Stimulated activated CD8-positive, alpha-beta memory T cell treated with anti-CD3 and anti-CD28 coated beads, Interleukin-12 subunit alpha, Interleukin-12 subunit beta, amount 100 ng/mL, for 24 hours (primary cell): ENCODE results near the gene DLGAP5.

Experiments used
- DNase-seq: peaks from one replicate; pipeline ENCODE4 v3.0.0-alpha.2; 2020; ENCODE audit errors: extremely low read depth

DLGAP5 gene

GRCh38 chr14:55188686-55189295 lies 2.6 kb downstream of the DLGAP5 start:
- DNase-seq, result no peak

DNA sequence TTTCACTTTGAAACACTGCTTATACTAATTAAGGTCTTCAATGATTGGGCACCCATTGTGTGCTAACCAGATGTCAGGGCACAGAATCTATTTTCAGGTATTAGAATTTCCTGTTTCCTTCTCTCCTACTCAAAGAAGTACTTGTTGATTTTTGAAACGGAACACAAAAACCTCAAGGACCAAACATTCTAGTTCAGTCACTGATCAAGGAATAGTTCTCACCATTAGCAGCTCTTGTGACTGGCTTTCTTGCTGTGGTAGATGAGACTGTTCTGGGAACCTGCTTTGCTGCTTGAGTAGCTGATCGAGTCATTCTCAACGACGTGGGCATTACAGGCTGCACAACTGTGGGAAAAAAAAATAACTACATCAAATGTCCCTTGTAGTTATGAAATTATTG lies 11.0 kb downstream of the DLGAP5 start:
- no peak for DNase-seq

GRCh38 chr14:55180006-55180405 lies 11.4 kb downstream of the DLGAP5 start:
- no peak for DNase-seq

GRCh38 chr14:55170526-55170925 lies 20.9 kb downstream of the DLGAP5 start:
- no peak for DNase-seq

GRCh38 chr14:55160989-55161388 lies 30.4 kb downstream of the DLGAP5 start:
- DNase-seq, result no peak

- no peak for DNase-seq
Measured at GRCh38 chr14:55158412-55158811, 33.0 kb downstream of the DLGAP5 start.

DNA sequence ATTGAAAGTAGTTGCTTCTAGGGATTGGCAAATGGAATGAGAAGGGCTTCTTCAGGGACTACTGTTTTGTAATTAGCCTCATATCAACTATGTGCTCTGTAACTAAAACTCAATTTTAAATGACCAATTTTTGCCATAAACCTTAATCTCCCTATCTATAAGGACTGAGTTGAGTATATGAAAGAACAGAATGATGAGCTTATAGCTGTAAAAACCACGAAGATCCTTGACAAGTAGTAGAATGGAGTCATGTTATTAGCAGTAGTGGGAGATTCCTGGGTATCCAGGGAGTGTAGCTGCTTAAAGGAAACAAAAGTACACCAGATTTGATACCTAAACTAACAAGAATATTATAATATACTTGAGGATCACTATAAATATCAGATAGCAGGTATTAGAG lies 34.3 kb downstream of the DLGAP5 start:
- no peak for DNase-seq

DNA sequence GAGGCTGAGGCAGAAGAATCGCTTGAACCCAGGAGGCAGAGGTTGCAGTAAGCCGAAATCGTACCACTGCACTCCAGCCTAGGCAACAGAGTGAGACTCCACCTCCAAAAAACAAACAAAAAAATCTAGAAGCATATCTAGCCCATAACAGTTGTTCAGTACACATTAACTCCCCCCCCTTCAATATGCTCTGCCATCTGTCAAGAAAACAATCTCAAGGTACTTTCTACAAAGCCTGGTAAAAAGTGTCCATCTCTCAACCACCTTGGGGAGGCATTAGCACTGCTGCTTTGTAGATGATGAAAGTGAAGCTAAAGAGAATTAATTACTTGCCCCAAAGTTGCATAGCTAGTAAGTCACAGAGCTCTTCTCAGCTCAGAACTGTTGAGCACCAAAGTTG lies 37.4 kb downstream of the DLGAP5 start:
- DNase-seq, result no peak

GRCh38 chr14:55152052-55152753 lies 39.2 kb downstream of the DLGAP5 start:
- DNase-seq, result no peak

- no peak for DNase-seq
Measured at GRCh38 chr14:55151601-55152000, 39.8 kb downstream of the DLGAP5 start.

DNA sequence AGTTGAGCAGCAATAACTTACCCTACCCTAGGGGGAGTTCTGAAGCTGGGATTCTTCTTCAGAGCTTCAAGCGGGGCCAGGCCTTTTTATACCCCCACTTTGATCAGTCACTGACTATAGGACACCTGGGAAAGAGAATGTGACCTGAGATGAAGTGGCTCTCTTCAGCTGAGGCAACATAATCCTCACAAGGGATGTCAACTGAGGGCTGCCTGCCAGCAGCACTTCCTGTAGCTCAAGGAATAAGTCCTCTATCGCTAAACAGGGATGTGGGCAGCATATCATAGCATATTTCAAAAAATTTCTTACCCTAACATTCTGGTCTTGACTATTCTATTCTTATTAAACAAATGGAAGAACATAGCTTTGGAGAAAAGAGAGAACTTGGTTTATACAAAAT lies 45.0 kb downstream of the DLGAP5 start:
- no peak for DNase-seq

- DNase-seq, result no peak
Measured at GRCh38 chr14:55142466-55142865, 48.9 kb downstream of the DLGAP5 start.

GRCh38 chr14:55141825-55142224 lies 49.6 kb downstream of the DLGAP5 start:
- no peak for DNase-seq

GRCh38 chr14:55139696-55140509 lies 51.5 kb downstream of the DLGAP5 start:
- DNase-seq, result no peak

DNA sequence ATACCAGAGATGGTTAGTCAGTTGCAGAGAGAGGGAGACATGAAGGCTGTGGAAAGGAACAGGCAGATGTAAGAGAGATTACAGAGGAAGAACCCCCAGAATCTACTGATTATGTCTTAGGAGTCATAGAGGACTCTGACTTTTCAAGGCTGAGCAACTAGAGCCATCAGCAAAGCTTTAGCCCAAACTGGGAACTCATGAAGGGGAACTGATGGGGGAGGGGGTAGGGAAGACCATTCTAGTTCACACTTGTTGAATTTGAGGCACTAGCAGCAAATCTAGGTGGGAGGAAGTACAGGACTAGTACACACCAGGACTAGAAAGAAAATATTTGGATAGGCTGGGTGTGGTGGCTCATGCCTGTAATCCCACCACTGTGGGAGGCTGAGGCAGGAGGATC lies 52.2 kb downstream of the DLGAP5 start:
- DNase-seq, result no peak

DNA sequence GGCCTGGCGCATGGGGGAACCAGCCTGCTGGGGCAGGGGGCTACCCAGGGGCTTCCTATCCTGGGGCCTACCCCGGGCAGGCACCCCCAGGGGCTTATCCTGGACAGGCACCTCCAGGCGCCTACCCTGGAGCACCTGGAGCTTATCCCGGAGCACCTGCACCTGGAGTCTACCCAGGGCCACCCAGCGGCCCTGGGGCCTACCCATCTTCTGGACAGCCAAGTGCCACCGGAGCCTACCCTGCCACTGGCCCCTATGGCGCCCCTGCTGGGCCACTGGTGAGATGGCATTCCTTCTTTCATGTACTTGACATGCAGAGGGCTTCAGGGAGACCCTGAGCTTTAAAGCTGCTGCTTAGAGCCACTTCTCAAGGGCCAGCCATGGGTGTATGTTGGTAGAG lies 53.3 kb downstream of the DLGAP5 start:
- DNase-seq, result no peak

DNA sequence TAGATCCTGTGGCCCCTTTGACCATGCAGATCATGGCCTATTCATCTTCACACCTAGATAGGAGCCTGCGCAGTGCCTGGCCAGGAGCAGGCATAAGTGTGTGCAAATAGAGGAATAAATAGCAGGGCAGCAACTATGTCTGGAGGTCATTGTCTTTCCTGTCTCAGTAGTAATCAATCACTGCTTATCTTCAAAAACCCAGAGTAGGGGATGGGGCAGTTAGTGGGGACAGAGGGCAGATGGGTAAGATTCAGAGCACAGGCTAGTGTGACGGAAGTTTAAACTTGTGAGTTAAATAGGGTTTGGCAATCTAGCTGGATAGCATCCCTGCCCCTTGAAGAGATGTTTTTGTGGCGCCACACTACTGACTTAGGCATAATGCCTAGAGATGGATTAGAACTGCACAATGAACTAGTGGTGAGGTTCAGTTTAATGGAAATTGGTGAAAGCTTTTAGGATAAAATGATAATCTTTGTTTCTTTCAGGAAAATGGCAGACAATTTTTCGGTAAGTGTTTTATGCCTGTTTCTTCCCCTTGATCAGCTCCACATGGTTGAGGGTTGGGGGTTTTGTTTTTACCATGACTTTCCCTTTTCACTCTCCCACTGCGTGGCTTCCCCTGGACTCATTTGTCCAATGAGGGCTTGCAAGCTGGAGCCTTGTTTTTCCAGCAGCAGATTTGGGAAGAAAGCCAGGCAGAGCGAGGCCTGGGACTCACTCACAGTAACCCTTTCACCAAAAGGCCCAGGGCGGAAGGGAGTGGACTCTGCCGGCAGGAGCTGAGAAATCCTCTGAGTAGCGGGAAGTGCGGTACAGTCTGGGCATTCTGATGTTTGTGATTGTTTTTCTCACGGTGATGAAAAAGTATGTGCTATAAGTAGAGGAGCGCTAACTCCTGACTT lies 54.2 kb downstream of the DLGAP5 start:
- DNase-seq, result no peak

DNA sequence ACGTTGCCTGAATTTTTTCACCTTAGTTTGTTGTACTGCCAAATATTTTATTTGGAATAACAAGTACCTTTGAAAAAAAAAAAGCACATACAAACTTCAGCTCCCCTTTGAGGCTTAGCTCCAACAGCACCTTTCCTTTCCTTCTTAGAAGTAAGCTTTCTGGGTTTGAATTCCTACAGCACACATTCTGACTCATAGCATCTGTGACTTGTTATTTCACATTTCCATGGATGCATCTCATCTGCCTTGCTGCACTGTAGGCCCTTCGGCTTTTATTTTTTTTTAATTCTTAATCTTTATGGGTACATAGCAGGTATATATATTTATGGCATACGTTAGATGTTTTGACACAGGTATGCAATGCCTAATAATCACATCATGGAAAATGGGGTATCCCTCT lies 55.1 kb downstream of the DLGAP5 start:
- DNase-seq, result no peak

DNA sequence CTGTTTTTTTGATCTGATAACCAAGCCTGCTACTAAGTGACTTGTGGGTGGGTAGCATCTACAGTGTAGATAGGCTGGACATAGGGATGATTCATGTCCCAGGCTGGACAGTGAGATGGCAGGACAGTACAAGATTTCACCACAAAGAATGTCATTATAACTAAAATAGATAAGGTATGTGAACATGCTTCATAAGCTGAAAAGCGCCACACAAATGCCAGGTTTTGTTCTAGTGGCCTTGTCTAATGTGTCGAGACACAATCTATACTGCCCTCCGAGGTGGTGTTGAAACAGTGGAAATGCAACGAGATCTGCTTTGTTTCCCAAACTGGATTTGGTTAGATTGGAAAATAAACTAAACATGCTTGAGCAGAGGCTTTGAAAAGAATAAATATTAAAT lies 58.0 kb downstream of the DLGAP5 start:
- DNase-seq, result no peak

GRCh38 chr14:55131370-55132137 lies 59.8 kb downstream of the DLGAP5 start:
- DNase-seq, result no peak

DNA sequence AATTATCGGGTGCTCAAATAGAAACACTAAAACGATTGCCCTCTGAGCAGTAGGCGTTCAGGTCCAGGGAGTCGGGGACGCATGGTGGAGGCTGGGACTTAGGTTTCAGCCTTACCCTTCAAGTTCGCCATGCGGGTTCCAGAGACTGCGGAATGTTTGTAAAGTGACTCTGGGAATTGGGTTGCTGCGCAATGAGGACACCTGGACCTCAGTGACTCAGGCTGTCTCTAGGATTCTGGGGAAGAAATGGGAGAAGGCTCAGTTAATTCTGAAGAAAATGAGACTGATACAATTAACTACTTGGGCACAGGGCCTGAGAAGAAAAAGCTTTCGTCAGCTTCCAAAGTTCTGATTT lies 61.2 kb downstream of the DLGAP5 start:
- no peak for DNase-seq
